Activated CD4-positive, alpha-beta T cell treated with anti-CD3 and anti-CD28 coated beads for 4 hours (primary cell): ENCODE data around the gene LRRC32.

ENCODE experiments used
- DNase-seq, 2 donors: peaks; one replicate each; pipeline ENCODE4 v3.0.0-alpha.2; 2020

LRRC32 gene

DNA sequence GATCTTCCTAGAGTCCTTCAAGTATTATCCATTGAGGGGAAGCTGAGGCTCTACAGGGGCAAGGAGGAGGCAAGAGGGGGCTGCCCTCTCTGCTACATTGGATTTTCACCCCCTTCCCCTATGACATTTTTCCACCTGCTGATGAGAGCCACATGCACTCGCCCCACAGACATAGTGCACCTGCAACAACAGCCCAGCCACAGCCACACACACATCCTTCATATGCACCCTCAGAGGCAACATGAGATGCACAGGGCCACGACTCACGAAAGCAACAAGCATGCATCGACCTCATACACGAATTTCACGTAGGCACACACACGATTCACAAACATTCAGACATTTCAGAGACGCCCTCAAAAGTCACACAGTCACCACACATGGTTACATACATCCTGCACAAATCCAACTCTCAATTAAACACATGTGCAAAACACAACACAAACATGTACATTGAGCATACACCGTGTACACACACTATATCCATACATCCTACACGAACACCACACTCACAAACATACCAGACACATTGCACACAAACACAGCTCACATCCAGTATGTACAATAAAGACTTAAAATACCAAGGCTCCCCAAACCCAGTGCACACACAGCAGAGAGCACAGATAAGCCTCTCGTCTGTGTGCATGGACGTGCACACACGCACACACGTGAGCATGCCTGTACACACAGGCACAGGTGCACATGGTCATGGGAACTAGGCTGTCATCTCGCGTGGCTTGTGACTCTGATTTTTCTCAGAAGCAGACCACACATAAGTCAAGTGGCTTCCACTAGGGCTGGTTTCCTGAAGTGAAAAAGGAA lies 6.3 kb upstream of the LRRC32 start:
- no peak for DNase-seq

DNA sequence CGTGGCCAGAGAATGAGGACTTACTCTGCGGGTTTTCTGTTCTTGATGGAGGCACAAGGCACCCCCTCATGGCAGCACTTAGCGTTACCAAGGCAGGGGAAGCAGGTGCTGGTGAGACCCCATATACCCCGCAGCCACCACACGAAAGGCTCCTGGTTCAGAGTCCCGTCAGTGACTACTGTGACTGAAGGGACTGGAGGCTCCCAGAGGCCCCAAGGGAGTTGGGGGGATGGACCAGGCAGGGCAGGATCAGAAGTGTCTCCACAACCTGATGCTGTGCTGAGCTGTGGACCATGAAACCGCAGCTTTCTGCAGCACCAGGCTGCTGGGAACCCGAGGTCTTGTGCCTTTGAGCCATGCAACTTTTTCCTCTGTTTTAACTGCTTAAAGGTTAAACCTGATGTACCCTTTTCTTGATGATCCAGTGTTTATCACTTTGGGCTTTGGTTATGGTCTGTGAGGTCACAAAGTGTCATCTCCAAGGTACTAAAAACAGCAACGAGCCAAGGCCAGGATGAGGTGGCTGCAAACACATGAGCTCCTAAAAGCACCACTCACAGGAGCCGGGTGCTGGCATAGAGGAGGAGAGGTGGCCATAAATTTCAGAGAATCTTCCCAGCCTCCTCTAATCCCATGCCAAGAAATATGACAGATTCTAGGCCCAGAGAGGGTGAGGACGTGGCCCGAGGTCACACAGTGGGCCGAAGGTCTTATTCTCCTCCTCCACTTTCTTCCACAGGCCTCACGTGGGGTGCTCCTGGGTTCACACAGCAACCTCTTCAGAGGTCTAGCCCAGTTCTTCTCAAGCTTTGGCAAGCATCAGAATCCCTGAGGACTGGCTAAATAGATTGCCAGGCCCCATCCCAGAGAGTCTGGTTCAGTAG lies 4.2 kb upstream of the LRRC32 start:
- no peak for DNase-seq

GRCh38 chr11:76673176-76674142 lies 2.9 kb upstream of the LRRC32 start:
- no peak for DNase-seq

GRCh38 chr11:76672431-76673175 lies 2.1 kb upstream of the LRRC32 start:
- DNase-seq: peak; percentile 26 to 47

- DNase-seq: no peak
Measured at GRCh38 chr11:76671626-76672309, 1.2 kb upstream of the LRRC32 start.

DNA sequence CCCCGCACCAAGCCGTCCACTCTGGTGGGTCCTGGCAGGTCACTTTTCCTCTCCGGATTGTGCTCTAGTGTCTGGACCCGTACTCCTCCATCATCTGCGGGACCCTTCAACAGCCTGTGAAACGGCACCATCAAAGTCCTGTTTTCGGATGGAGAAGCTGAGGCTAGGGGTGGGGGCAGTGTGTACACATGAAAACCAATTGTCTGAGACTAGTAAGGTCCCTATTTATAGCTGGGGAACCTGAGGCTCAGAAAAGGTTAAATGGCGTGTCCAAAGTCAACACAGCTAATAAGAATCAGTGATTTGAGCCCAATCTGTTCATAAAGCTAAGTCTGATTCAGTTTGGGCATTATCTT lies 668 bp upstream of the LRRC32 start:
- DNase-seq: no peak

GRCh38 chr11:76669901-76670484 lies 554 bp downstream of the LRRC32 start:
- no peak for DNase-seq

DNA sequence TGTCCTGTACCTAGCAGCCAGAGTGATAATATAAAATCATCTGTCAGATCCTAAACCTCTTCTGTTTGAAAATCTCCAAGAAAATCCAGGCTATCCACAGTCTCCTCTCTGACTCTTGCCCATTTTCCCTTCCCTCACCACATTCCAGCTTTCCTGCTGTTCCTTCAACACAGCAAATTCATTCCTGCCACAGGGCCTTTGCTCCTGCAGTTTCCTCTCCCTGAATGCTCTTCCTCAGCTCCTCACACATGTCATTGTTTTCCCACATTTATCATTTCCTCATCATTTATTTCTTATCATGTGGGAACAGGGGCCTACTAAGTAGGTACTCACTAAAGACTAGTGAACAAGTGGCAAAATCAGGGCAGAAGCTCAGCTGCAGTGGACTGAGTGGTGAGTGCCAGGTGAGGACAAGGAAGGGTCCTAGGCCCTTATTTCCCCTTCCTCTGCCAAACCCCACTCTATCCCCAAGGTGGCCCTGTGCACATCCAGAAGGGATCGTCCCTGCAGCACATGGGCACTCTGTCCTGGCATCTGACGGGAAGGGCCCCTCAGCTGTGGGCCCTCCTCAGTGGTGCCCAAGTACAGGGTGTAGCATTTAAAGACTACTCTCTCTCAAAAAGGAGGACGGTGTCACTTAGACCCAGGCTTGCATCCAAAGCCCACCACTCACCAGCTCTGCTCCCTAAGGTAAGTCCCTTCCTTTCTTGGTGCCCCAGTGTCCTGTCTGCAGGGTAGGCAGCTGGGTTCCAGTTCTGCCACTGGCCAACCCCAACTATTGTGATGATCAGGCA lies 2.0 kb downstream of the LRRC32 start:
- DNase-seq: no peak

DNA sequence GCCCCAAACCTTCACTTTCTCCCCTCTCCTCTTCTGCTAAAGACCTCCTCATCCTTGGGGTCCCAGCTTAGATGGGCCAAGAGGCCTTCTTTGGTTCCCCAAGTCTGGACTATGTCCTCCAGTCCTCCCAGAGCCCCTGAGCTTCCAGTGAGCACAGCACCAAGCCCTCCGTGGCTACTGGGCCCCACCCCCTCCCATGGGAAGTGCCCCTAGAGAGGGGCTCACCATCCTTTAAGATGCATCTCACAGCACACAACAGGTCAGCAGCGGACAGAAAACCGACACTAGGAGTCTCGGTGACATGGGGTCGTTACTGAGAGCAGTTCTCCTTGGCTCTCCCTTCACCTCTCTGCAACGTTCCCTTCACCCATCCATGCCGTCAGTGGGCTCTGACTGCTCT lies 2.7 kb downstream of the LRRC32 start:
- DNase-seq: no peak

- no peak for DNase-seq
Measured at GRCh38 chr11:76667271-76667818, 3.2 kb downstream of the LRRC32 start.

- no peak for DNase-seq
Measured at GRCh38 chr11:76666830-76667229, 3.7 kb downstream of the LRRC32 start.

DNA sequence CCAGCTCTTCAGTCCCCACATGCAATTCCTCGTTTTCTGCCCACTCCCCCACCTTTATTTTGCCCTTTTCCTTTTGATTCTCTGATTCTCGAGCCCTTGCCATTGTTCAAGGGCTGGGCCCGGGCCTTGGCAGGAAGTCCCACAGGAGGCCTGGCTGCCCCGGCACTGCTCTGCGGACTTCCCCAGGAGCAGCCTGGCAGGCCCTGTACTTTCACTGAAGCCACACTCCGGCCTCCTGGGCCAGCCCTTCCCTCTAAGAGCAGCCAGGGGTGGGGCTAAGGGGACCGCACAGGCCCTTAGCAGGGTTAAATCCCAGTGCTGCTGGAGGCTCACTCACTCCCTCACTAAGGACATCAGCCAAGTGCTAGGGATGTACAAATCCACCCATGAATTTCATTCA lies 4.1 kb downstream of the LRRC32 start:
- no peak for DNase-seq

DNA sequence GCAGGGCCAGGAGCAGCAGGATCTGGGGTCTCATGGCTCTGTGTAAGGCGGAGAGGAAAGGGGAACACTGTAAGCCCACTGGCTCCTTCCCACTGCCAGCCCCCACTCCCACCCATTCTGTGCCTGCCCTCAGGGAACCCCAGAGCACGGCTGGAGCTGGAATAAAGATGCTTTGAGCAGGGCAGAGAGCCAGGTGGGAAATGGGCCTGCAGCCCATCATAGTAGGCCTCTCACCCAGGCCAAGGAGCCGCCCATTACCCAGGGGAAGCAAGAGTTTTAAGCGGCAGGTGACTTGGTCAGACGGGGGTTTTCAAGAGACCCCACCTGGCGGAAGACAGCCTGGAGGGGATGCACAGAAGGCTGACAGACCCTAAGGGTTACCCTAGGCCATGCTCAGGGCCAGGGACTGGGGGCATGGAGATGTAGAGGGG lies 4.6 kb downstream of the LRRC32 start:
- DNase-seq: no peak

DNA sequence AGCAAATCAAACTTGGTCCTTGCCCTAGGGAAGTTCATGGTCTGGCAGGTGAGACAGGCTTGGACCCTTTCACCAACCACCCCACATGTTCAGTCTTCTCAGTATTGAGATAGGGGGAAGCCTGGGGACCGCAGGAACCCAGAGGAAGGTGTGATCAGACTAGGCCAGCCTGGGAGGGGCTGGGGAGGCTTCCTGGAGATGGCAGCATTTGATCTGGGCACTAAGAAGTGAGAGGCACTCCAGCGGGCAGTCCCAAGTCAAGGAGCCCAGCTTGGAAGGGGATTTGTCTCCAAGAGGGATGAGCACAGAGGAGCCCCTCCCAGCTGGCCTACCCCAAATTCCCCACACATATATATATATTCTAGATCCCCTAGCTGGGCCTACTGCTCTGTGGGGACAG lies 5.4 kb downstream of the LRRC32 start:
- no peak for DNase-seq

DNA sequence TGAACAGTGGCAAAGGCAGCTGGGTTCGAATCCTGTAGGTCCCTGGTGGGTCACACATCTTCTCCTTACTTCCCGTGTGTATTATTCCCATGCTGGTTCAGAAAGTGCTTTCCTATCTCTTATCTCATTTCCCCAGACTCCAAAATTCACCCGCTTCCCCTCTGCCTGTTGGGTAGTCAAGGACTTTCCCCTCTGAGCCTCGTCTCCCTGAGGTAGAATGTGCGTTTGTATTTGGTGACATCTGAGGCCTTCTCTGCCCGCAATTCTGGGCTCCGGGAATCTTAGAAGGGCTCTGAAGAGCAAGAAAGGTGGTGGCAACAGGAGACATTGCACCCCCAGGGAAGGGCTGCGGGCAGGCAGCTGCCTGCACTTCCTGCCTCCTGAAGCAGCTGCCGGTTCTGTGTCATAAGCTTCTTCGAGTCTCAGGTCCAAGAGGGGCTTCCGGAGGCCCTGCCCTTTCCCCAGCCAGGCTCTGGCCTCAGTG lies 5.9 kb downstream of the LRRC32 start:
- DNase-seq: no peak

DNA sequence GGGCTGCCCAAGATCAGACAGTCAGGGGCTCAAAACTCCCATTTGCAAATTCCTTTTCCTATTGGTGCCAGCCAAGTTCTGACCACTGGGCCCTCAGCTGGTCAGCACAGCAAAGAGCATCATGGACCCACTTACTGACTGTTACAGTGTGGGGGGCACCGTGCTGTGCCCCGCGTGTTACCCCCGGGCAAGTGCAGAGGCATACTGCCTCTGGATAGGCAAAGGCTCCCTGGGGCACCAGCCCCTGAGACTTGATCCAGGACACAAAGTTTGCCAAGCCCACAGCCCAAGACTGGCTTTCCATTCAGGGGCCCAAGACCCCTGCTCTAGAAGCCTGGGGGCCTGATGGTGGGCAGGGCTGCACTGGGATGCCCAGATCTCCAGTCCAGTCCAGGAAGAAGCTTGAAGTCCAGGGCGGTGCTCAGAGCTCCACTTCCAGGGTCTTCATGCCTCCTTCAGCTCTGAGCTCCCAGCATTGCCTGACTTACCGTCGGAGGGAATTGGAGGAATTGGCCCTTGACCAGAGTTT lies 6.6 kb downstream of the LRRC32 start:
- no peak for DNase-seq

GRCh38 chr11:76663486-76663810 lies 7.1 kb downstream of the LRRC32 start:
- no peak for DNase-seq

GRCh38 chr11:76662656-76663485 lies 7.7 kb downstream of the LRRC32 start:
- DNase-seq: no peak
